Raji (cell line): Measurements from ENCODE around the gene NTNG1.

ENCODE experiments used
- POLR2A ChIP-seq: IDR thresholded peaks from 2 replicates; pipeline ENCODE4 v1.6.1; 2011; ENCODE audit warnings: low read depth, low read length, control low read depth; ENCODE audit not compliant: insufficient read depth

NTNG1 gene

DNA sequence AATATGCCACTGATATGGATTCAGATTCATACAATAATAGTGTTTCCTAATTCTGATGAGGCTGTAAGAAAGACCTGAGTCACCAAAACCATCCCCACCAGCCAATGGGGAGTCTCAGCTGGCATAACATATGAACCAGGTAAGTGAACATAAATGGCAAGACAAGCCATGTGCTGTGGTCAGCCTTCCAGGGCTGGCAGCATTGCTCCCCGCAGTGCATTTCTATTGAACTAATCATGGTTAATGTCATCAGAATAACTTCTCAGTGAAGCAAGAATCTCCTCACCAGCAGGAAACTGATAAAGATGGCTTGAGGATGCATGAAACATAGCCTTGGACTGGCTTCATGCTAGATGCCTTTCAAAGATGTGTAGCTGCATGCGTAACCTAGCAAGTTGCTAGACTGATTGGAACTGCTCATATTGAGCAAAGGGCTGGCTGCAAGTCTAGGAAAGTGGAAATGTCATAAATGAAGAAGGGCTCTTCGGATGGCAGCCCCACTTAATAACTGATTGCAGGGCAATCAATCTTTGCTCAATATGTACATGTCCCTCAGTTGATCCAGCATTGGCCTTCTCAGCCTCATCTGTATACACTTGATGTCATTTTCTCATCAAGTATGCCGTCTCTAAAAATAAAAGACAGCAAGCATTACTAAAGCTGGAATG lies 88.0 kb downstream of the NTNG1 start:
- no peak for TF ChIP-seq POLR2A

DNA sequence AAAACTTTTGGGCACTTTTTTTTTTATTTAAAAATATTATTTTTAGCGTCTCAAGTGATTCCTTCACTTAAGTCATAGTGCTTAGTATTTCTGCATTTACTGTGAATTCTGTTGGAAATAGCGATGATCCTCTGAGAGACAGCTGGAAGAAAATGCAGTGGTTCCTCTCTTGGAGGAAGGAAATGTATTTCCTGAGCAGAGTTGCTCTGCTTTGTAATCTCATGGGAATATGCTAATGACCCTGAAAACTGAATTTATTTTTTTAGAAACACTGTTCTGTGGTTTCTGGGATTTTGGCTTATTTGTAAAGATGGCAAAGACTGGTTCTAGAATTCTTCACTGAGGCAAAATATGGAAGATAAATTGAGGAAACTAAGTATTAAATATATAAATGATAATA lies 88.9 kb downstream of the NTNG1 start:
- TF ChIP-seq POLR2A: no peak

GRCh38 chr1:107230121-107230520 lies 89.3 kb downstream of the NTNG1 start:
- no peak for TF ChIP-seq POLR2A

DNA sequence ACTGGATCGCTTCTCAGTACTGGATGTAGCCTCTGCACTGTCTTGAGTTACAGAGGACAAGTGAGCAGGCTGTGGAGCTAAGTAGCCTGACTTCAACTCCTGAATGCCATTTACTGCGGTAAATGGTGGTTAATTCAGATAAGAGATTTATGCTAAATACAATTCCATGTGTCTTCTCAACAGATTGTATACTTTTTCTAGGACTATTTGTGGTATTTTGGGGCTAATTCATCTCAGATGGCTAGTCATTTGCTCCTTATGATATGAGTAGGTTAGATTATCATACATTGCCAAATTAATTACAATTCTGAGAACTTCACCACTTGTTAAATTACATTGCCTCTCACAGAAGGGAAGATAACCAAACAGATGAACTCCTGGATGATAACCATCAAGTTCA lies 90.5 kb downstream of the NTNG1 start:
- no peak for TF ChIP-seq POLR2A

DNA sequence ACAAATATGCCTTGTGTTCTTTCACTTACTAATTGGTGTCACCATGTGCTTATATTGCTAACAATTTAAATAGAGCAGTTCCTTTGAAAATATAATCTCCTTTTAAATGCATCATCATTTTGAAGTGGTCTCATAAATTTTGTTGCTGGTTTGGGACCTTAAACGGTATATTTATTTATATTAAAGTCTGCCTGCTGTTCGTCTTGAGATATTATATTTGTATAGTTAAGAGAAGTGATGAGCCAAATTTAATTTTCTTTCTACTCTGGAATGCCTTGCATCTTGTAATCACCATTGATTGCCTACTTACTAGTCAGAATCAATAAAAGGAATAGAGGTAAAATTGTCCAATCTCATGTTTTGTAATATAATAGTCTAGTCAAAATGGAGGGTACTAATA lies 91.6 kb downstream of the NTNG1 start:
- no peak for TF ChIP-seq POLR2A

DNA sequence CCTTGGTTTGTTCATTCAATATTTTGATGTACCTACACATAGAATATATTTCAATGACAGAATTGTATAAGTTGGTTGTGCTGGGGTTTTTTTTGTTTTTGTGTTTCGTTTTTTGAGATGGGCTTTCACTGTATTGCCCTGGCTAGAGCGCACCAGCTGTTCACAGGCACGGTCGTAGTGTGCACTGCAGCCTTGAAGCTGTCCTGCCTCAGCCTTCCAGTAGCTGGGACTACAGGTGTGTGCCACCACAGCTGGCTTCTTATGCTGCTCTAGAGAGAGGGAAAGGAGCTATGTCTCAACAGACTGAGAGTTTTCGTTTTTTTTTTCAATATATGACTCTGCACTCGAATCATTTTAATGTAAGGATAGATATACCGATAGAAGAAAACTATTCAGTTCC lies 102.6 kb downstream of the NTNG1 start:
- TF ChIP-seq POLR2A: no peak

GRCh38 chr1:107244709-107245500 lies 104.1 kb downstream of the NTNG1 start:
- TF ChIP-seq POLR2A: no peak

GRCh38 chr1:107246775-107247345 lies 106.0 kb downstream of the NTNG1 start:
- no peak for TF ChIP-seq POLR2A

GRCh38 chr1:107247679-107248078 lies 106.8 kb downstream of the NTNG1 start:
- TF ChIP-seq POLR2A: no peak

DNA sequence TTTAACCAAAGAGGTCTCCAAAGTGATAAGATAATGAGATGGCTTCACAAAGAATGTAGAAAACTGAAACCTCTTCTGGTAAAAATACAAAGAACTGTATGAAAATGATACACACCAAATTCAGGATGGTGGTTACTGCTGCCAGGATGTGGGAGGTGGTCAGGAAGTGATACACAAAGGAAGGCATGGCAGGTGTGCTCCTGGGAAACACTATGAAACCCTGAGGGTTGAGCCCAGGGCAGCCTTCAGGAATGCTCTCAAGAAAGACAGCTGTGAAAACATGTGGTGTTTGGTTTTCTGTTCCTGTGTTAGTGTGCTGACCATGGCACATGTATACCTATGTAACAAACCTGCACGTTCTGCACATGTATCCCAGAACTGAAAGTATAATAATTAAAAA lies 109.3 kb downstream of the NTNG1 start:
- TF ChIP-seq POLR2A: no peak

DNA sequence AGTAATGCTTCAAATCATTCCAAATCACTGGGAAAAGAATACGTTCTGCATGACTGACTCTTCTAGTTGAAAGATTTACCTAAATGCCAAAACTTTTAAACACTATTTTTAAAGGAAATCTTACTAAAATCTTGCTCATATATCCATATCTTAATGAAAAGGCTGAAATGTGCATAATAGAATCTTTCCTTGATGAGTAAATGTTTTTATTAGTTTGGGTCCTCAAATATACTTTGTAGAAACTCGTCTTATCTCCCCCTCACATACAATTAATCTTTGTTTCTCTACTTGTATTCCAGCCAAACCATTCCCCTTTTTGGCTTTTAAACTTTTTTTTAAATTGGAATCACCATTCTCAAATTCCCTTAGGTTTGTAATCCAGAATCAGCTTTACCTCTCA lies 110.2 kb downstream of the NTNG1 start:
- no peak for TF ChIP-seq POLR2A

- TF ChIP-seq POLR2A: no peak
Measured at GRCh38 chr1:107251839-107252238, 111.0 kb downstream of the NTNG1 start.

DNA sequence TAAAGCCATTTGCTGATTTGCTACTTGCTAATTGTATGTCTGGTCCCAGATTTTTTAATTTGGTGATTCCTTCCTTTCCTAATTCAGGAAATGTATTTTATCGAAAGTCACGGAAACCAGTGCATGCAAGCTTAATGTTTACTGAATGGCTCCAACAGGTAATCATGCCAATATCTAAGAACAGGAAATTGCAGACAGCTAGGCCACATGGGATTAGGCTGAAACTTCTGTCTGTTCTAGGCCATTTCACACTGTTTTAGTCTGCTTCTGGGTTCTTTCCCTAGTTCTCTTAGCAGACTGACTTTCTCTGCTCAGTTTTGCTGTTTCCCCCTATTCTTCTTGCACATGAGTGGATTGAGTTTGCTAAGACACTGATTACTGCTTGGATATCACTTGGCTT lies 111.4 kb downstream of the NTNG1 start:
- no peak for TF ChIP-seq POLR2A

- no peak for TF ChIP-seq POLR2A
Measured at GRCh38 chr1:107254306-107254705, 113.5 kb downstream of the NTNG1 start.

- TF ChIP-seq POLR2A: no peak
Measured at GRCh38 chr1:107255469-107255868, 114.6 kb downstream of the NTNG1 start.
